Superior temporal gyrus (tissue), 1 donor: ENCODE measurements around the gene MYO6.
"Not testable (repeated sequence)": the region's sequence is repeated elsewhere in the genome, so short reads cannot be mapped to it uniquely, and the experiment has no call there.

Experiments
- DNase-seq: peaks from one replicate; pipeline ENCODE4 v3.0.0-alpha.2; 2016; ENCODE audit errors: extremely low spot score

Gene MYO6

GRCh38 chr6:75748743-75749538 is at the start of gene MYO6:
Gene MYO6, plus strand, starts transcription at chr6:75749239. Its CDS starts 68,309 bp downstream, at chr6:75817548.
- peak; percentile 76 for DNase-seq

- not testable (repeated sequence) for DNase-seq
Observed at GRCh38 chr6:75708334-75708733, 40.7 kb upstream of the MYO6 start.

DNA sequence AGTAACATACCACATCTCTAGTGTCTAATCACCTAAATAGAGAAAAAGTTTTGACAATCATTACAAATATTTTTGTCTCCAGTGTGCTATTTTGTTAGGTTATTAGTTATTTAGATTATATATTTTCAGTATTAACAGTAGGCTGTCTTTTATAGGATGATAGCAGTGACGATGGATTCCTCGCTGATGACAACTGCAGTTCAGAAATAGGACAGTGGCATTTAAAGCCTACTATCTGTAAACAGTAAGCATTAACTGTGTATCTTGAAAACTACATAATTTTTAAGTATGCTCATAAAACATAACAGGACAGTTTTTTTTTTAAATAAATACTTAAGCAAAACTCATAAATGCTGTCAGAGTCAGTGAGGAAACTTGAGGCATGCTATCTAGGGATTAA is 37.9 kb upstream of the MYO6 start:
- DNase-seq, result no peak

DNA sequence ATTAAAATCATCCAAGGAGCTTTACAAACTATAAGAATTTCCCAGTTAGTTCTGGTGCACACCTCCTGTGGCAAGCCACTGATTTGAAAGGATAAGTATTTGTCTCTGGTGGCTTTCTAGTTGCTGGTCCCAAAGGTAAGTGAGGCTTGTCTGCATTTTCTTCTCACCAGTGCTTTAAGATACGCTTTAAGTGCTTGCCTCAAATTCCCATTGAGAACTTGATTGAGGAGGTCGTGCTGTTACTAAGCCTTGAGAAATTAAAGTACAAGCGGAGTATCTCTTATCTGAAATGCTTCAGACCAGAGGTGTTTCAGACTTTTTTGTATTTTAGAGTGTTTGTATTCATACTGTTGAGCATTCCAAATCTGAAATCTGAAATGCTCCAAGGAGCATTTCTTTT is 29.9 kb upstream of the MYO6 start:
- DNase-seq, result no peak

- DNase-seq, result no peak
Observed at GRCh38 chr6:75723382-75723781, 25.7 kb upstream of the MYO6 start.

DNA sequence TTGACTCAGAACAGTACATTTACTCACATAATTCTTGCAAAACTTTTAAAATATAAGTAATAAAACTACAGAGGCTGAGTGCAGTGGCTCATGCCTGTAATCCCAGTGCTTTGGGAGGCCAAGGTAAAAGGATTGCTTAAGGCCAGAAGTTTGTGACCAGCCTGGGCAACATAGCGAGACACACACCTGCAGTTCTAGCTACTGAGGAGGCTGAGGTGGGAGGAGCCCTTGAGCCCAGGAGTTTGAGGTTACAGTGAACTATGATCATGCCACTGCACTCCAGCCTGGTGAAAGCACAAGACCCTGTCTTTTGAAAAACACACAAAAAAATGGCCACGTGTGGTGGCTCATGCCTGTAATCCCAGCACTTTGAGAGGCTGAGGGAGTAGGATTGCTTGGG is 21.8 kb upstream of the MYO6 start:
- DNase-seq, result no peak

GRCh38 chr6:75731029-75731428 is 18.0 kb upstream of the MYO6 start:
- not testable (repeated sequence) for DNase-seq

DNA sequence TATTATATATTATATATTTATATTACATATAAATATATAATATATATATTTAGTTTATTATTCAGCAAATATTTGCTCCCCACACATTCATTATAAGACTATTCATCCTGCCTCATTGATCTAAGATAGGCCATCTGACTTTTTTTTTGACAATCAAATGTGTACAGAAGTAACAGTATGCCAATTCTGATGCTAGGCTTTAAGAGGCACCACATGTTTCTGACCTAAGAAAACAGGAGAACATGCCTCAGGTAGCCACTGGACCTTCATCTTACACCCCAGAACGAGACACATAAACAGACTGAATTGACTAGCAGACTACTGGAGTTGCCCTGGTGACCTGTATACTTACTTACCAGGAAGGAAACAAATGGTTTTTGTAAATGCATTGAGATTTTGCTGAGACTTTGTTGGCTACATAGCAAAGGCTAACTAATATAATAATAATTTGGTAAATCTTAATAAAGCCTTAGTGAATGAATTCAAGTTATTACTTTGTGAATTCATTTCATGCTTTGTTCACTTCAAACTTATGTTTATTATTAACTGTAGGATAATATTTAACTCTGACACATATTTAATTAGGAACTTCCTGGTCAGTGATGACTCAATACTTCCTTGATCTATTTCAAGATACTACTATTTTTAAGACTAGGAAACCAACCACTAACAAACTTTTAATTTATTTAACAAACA is 13.4 kb upstream of the MYO6 start:
- no peak for DNase-seq

- DNase-seq, result no peak
Observed at GRCh38 chr6:75743971-75744370, 5.1 kb upstream of the MYO6 start.

DNA sequence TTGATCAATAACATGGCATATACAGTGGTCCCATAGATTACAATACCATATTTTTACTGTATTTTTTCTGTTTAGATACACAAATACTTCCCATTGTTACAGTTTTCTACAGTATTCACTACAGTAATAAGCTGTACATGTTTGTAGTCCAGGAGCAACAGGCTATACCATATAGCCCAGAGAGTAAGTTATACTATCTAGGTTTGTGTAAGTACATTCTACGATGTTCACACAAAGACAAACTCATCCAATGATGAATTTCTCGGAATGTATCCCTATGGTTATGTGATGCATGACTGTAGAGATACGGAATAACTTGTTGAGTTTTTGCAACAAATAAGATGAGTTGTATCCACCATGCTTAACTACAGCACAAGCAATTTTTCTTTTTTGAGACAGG is 3.6 kb upstream of the MYO6 start:
- no peak for DNase-seq

DNA sequence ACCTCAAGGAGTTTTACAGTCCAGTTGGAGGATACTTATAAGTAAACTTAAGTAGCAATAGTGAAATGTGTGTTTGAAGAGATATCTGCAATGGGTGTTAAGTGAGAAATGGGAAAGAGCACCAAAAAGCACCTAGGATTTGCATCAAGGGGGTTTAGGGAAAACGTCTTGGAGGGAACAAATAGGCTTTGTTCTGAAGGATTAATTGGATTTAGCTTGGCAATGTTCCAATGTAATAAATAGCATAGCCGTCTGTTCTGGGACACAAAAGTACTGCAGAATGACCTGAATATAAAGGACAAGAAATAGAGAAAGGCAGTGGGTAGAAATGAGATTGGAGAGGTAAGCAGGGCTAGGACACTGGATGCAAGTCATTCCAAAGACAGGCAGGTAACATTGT is 2.8 kb upstream of the MYO6 start:
- no peak for DNase-seq

GRCh38 chr6:75747152-75747992 is 1.7 kb upstream of the MYO6 start:
- no peak for DNase-seq

GRCh38 chr6:75748003-75748742 is 866 bp upstream of the MYO6 start:
- no peak for DNase-seq

GRCh38 chr6:75751443-75751842 is 2.4 kb downstream of the MYO6 start:
- no peak for DNase-seq

- no peak for DNase-seq
Observed at GRCh38 chr6:75752365-75752764, 3.3 kb downstream of the MYO6 start.

- DNase-seq, result no peak
Observed at GRCh38 chr6:75755704-75756103, 6.7 kb downstream of the MYO6 start.

DNA sequence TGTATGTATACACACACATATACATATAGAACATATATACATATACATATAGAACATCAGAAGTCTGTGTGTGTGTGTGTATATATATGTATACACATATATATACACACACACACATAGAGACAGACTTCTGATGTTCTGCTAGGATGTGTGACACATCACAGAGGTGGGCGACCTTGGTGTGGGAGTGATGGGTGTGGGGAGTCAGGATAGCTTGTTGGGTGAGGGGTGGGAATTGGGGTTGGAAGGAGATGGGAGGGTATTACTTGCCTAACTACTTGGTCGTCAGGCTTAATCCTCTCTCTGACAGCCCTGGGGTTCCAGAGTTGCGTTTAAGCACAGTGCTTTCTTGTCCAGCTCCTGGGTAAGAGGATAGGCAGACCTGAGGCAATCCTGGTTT is 8.3 kb downstream of the MYO6 start:
- DNase-seq, result no peak

DNA sequence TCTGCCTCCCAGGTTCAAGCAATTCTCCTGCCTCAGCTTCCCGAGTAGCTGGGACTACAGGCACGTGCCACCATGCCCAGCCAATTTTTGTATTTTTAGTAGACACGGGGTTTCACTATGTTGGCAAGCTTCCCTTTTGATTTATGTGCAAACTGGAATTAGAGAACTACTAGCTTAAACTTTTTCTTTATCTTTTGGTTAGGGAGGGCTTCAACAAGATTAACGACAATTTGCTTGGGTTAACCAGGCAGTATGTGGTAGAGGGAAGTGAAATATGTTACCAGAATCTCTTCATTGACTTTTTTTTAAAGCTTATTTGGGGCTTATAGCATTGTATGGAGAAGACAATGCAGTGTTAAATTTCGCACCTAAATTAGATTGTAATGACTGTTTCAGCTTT is 9.0 kb downstream of the MYO6 start:
- DNase-seq, result no peak

- DNase-seq, result no peak
Observed at GRCh38 chr6:75759207-75759606, 10.2 kb downstream of the MYO6 start.

DNA sequence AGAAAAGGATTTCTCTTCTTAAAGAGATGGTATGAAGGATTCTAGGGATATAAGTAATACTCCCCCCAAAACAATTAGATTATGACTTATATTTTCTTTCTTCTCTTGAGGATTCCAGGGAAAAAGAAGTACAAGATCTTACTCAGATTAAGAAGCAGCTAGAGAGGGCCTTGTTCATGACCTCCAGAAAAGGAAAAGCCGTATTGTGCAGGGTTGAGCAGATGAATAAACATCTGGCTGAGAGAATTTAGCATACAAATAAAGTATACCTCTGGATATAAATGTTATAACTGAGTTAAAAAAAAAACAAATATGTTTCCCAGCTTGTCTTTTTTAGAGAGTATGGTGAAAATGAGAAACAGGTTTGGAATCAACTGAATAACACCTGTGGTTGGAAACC is 11.3 kb downstream of the MYO6 start:
- DNase-seq, result peak; percentile 10

GRCh38 chr6:75761489-75761888 is 12.4 kb downstream of the MYO6 start:
- DNase-seq, result no peak

GRCh38 chr6:75762063-75762462 is 13.0 kb downstream of the MYO6 start:
- DNase-seq, result no peak
